Embryonic facial prominence (tissue), 1 donor: ENCODE results near the gene CNOT2.
"Not testable (repeated sequence)": the region's sequence is repeated elsewhere in the genome, so short reads cannot be mapped to it uniquely, and the experiment has no call there.

Experiments
- DNase-seq: peaks from one replicate; pipeline ENCODE4 v3.0.0-alpha.2; 2016; ENCODE audit errors: extremely low spot score

CNOT2 gene

GRCh38 chr12:70304684-70305555, 61.7 kb downstream of the CNOT2 start:
- not testable (repeated sequence) for DNase-seq

GRCh38 chr12:70305794-70306193, 62.6 kb downstream of the CNOT2 start:
- DNase-seq: no peak

GRCh38 chr12:70306676-70307075, 63.4 kb downstream of the CNOT2 start:
- no peak for DNase-seq

GRCh38 chr12:70307868-70308267, 64.6 kb downstream of the CNOT2 start:
- DNase-seq: no peak

GRCh38 chr12:70309348-70309747, 66.1 kb downstream of the CNOT2 start:
- no peak for DNase-seq

GRCh38 chr12:70314145-70314544, 70.9 kb downstream of the CNOT2 start:
- DNase-seq: no peak

GRCh38 chr12:70317781-70318180, 74.5 kb downstream of the CNOT2 start:
- no peak for DNase-seq

- no peak for DNase-seq
These were observed 76.4 kb downstream of the CNOT2 start for GRCh38 chr12:70319605-70320004.

- no peak for DNase-seq
These were observed 78.0 kb downstream of the CNOT2 start for GRCh38 chr12:70321191-70321590.

- no peak for DNase-seq
These were observed 84.3 kb downstream of the CNOT2 start for GRCh38 chr12:70327541-70327940.

GRCh38 chr12:70329728-70330127, 86.5 kb downstream of the CNOT2 start:
- DNase-seq: no peak

- no peak for DNase-seq
These were observed 86.9 kb downstream of the CNOT2 start for GRCh38 chr12:70330158-70330557.

GRCh38 chr12:70332236-70332635, 89.0 kb downstream of the CNOT2 start:
- no peak for DNase-seq

- no peak for DNase-seq
These were observed 91.5 kb downstream of the CNOT2 start for GRCh38 chr12:70334742-70335141.

GRCh38 chr12:70338531-70338930, 95.3 kb downstream of the CNOT2 start:
- DNase-seq: no peak

GRCh38 chr12:70351076-70351475, 107.8 kb downstream of the CNOT2 start:
- no peak for DNase-seq

- no peak for DNase-seq
These were observed 110.8 kb downstream of the CNOT2 start for GRCh38 chr12:70353780-70354660.

- DNase-seq: no peak
These were observed 111.6 kb downstream of the CNOT2 start for GRCh38 chr12:70354787-70355186.

GRCh38 chr12:70355972-70356371, 112.7 kb downstream of the CNOT2 start:
- no peak for DNase-seq

GRCh38 chr12:70359458-70360197, 116.4 kb downstream of the CNOT2 start:
- no peak for DNase-seq

GRCh38 chr12:70360218-70360617, 117.0 kb downstream of the CNOT2 start:
- DNase-seq: no peak
